ENCODE data around the gene TMEM63C.

The TMEM63C gene

DNA sequence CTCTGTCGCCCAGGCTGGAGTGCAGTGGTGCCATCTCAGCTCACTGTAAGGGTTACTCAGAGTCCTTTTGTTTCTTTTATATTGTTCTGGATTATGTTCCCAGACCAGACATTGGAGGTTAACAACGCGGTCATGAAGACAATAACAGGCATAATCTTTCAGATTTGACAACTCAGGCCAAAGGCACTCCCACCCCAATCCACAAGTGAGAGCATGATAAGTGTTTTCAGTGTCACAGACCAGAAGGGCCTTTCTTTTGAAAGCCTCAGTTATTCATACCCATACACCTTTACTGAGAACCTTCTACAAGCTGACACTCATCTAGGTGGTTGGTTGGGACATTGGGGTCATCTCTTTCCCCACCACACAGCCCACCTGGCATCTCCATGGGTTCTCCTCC lies 2.9 kb upstream of the TMEM63C start:
- no CpG with 5 or more reads among the region's 3 CpGs for WGBS (ENCODE audit: extremely low coverage, insufficient coverage, low lambda C conversion rate)
- H3K56ac ChIP-seq (ENCODE audit: low read length) = no peak overlapping the region
- H2BK120ac ChIP-seq (ENCODE audit: low read depth, low read length) = no peak overlapping the region

DNA sequence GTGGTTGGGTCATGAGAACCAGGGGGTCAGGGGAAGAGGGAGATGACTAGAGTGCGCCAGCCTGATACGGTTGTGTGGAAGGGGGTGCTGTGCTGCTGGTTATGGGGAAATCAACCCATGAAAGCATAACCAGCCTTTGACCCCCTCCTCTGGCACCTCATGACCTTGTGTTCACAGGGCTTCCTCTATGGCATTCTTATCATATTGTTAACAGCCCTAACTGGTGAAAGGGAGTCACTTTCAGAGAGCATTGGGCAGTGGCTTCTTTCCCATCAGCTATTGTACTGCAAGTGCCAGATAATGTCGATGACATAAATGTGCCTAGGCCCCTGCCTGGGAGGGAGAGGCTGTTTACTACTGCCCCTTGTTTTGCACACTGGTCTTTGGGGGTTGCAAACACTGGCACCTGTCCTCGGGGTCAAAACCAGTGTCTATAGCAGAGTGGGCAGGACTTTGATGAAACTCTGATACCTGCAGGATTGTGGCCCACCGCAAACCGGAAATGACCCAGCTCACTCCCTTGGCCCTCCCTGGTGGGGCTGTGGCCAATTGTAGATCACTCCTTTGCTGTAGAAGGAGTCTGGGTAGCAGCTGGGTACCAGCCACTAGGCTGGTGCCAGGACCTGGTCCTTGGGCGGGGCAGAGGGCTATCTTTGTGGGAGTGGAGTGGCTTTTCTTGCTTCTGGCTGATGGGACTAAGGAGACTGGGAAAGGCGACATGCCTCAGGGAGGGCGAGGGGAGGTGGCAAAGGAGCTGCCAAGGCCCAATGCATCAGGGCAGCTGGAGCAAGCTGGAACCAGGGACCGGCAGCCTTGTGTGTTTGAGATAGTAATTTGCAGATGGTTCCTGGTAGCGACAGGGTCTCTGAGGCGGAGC lies 634 bp upstream of the TMEM63C start:
- Histone ChIP-seq H3K27me3 (ENCODE audit: insufficient read depth, low read length, poor library complexity) (no peaks in the 10 kb centered on the region), H2AK5ac (ENCODE audit: low read length) (no peak overlapping the region), H3K79me2 (ENCODE audit: control insufficient read depth, insufficient read depth, low read length) (no peaks in the 10 kb centered on the region), H3K36me3 (ENCODE audit: control insufficient read depth, insufficient read depth, low read length) (no peaks in the 10 kb centered on the region), H3K18ac (ENCODE audit: low read length) (no peak overlapping the region), H3K56ac (ENCODE audit: low read length) (no peak overlapping the region), H2BK15ac (replicated peaks; ENCODE audit: low read depth) (no peak overlapping the region), H2BK5ac (ENCODE audit: low read length) (no peak overlapping the region), H3K9ac (ENCODE audit: low read length) (no peak overlapping the region), H3K27ac (ENCODE audit: low read depth, low read length) (no peak overlapping the region), H2BK120ac (ENCODE audit: low read depth, low read length) (no peak overlapping the region), H4K5ac (ENCODE audit: low read length) (no peak overlapping the region), H3K4me1 (ENCODE audit: control insufficient read depth, low read depth, low read length) (peaks cover 5% of the 10 kb centered on the region), H3K4me2 (ENCODE audit: low read length) (no peak overlapping the region), H3K79me1 (ENCODE audit: low read length) (no peaks in the 10 kb centered on the region), H3K4me3 (ENCODE audit: low read length) (no peak overlapping the region), H3K23ac (ENCODE audit: low read length) (no peak overlapping the region), H3K4ac (ENCODE audit: low read depth, low read length) (no peak overlapping the region), H4K8ac (ENCODE audit: low read depth, low read length) (no peak overlapping the region)
- WGBS (ENCODE audit: extremely low coverage, insufficient coverage, low lambda C conversion rate) = no CpG with 5 or more reads among the region's 12 CpGs
- DNase-seq = no peak

More for the DNA sequence above, 2.9 kb upstream of the TMEM63C start:
- no peak overlapping the region for H4K5ac ChIP-seq (ENCODE audit: low read length)
- H3K4ac ChIP-seq (ENCODE audit: low read depth, low read length) = no peak overlapping the region
- no peak overlapping the region for H2AK5ac ChIP-seq (ENCODE audit: low read length)
- H4K8ac ChIP-seq (ENCODE audit: low read depth, low read length) = no peak overlapping the region
- H3K23ac ChIP-seq (ENCODE audit: low read length) = no peak overlapping the region
- no peaks in the 10 kb centered on the region for H3K4me1 ChIP-seq (ENCODE audit: control insufficient read depth, low read depth, low read length)
- no peak overlapping the region for H2BK5ac ChIP-seq (ENCODE audit: low read length)
- no peaks in the 10 kb centered on the region for H3K36me3 ChIP-seq (ENCODE audit: control insufficient read depth, insufficient read depth, low read length)
- no peaks in the 10 kb centered on the region for H3K79me1 ChIP-seq (ENCODE audit: low read length)
- no peak overlapping the region for H3K18ac ChIP-seq (ENCODE audit: low read length)
- H2BK15ac ChIP-seq (replicated peaks; ENCODE audit: low read depth) = no peak overlapping the region
- H3K9ac ChIP-seq (ENCODE audit: low read length) = no peak overlapping the region
- no peaks in the 10 kb centered on the region for H3K27me3 ChIP-seq (ENCODE audit: insufficient read depth, low read length, poor library complexity)
- no peak overlapping the region for H3K27ac ChIP-seq (ENCODE audit: low read depth, low read length)
- H3K4me3 ChIP-seq (ENCODE audit: low read length) = no peak overlapping the region
- H3K4me2 ChIP-seq (ENCODE audit: low read length) = no peak overlapping the region
- no peaks in the 10 kb centered on the region for H3K79me2 ChIP-seq (ENCODE audit: control insufficient read depth, insufficient read depth, low read length)
- no peak for DNase-seq

DNA sequence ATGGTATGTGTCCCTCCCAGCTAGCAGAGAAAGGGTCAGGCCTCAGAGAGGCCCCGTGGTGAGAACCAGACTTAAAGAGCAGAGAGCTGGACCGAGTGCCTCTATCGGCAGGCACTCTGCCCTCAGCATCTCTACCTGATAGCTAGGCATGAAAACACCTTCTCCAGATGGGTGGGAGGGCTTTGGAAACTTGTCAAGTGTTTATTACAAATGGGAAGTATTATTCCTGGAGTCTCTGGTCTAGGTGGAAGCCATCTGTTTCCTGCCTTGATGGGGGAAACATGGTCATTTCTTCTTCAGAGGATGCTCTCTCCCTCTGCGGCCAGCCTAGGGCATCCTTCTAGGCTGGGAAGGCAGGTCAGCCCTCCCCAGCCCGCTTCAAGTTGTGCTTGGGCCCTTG lies 2.3 kb downstream of the TMEM63C start:
- Histone ChIP-seq H3K27ac (ENCODE audit: low read depth, low read length) (no peak overlapping the region), H3K4ac (ENCODE audit: low read depth, low read length) (no peak overlapping the region), H4K8ac (ENCODE audit: low read depth, low read length) (no peak overlapping the region)

DNA sequence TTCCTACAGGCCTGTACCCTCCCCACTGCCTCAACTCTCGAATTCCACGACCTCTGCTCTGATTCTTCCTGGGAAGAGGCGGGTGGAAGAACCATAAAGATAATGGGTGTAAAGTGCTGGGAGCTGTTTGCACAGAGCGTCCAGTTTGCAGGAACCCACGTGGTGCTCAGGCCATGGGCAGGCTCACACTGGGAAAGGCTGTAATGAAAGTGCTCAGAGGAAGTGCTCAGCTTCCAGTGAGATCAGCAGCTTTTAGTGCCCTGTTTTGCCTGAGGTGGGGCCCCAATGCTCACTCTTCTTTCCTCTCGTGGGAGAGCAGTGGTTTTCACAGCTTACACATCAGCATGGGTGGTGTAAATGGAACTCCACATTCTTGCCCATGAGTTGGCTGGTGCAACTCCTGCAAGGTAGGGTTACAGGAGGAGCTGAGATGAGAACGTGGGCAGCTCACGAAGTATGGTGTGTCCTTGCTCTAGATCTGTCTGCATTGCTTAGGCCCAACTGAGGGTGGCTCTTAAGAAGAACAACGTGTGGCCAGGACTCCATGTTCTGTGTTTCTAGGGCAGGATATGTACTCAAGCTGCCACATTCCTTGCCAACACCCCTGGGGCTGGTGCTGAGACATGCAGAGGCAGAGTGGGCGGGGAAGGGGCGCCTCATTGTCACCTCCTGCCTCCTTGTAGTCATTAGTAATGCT lies 2.9 kb downstream of the TMEM63C start:
- H3K79me2 ChIP-seq (ENCODE audit: control insufficient read depth, insufficient read depth, low read length) = no peaks in the 10 kb centered on the region
- no peak overlapping the region for H3K4me2 ChIP-seq (ENCODE audit: low read length)
- no peak overlapping the region for H3K9ac ChIP-seq (ENCODE audit: low read length)
- DNase-seq = no peak
- no peaks in the 10 kb centered on the region for H3K27me3 ChIP-seq (ENCODE audit: insufficient read depth, low read length, poor library complexity)
- no peak overlapping the region for H4K5ac ChIP-seq (ENCODE audit: low read length)
- no peak overlapping the region for H2AK5ac ChIP-seq (ENCODE audit: low read length)
- no peak overlapping the region for H3K27ac ChIP-seq (ENCODE audit: low read depth, low read length)
- H3K79me1 ChIP-seq (ENCODE audit: low read length) = no peaks in the 10 kb centered on the region
- H3K4me1 ChIP-seq (ENCODE audit: control insufficient read depth, low read depth, low read length) = peaks cover 5% of the 10 kb centered on the region
- H2BK5ac ChIP-seq (ENCODE audit: low read length) = no peak overlapping the region
- H3K4ac ChIP-seq (ENCODE audit: low read depth, low read length) = no peak overlapping the region
- H4K8ac ChIP-seq (ENCODE audit: low read depth, low read length) = no peak overlapping the region
- H3K36me3 ChIP-seq (ENCODE audit: control insufficient read depth, insufficient read depth, low read length) = no peaks in the 10 kb centered on the region
- H3K23ac ChIP-seq (ENCODE audit: low read length) = no peak overlapping the region
- H2BK15ac ChIP-seq (replicated peaks; ENCODE audit: low read depth) = no peak overlapping the region
- no peak overlapping the region for H3K56ac ChIP-seq (ENCODE audit: low read length)
- H3K4me3 ChIP-seq (ENCODE audit: low read length) = no peak overlapping the region
- no CpG with 5 or more reads among the region's 11 CpGs for WGBS (ENCODE audit: extremely low coverage, insufficient coverage, low lambda C conversion rate)
- no peak overlapping the region for H3K18ac ChIP-seq (ENCODE audit: low read length)
- no peak overlapping the region for H2BK120ac ChIP-seq (ENCODE audit: low read depth, low read length)

More for the DNA sequence above, 2.3 kb downstream of the TMEM63C start:
- Histone ChIP-seq H3K9ac (ENCODE audit: low read length) (no peak overlapping the region), H3K4me2 (ENCODE audit: low read length) (no peak overlapping the region), H2AK5ac (ENCODE audit: low read length) (no peak overlapping the region), H2BK15ac (replicated peaks; ENCODE audit: low read depth) (no peak overlapping the region), H2BK120ac (ENCODE audit: low read depth, low read length) (no peak overlapping the region), H3K79me1 (ENCODE audit: low read length) (no peaks in the 10 kb centered on the region), H3K18ac (ENCODE audit: low read length) (no peak overlapping the region), H3K27me3 (ENCODE audit: insufficient read depth, low read length, poor library complexity) (no peaks in the 10 kb centered on the region), H3K79me2 (ENCODE audit: control insufficient read depth, insufficient read depth, low read length) (no peaks in the 10 kb centered on the region), H3K4me3 (ENCODE audit: low read length) (no peak overlapping the region), H3K23ac (ENCODE audit: low read length) (no peak overlapping the region), H2BK5ac (ENCODE audit: low read length) (no peak overlapping the region), H4K5ac (ENCODE audit: low read length) (no peak overlapping the region), H3K36me3 (ENCODE audit: control insufficient read depth, insufficient read depth, low read length) (no peaks in the 10 kb centered on the region), H3K56ac (ENCODE audit: low read length) (no peak overlapping the region), H3K4me1 (ENCODE audit: control insufficient read depth, low read depth, low read length) (peaks cover 5% of the 10 kb centered on the region)
- DNase-seq = no peak
- WGBS (ENCODE audit: extremely low coverage, insufficient coverage, low lambda C conversion rate) = no CpG with 5 or more reads among the region's 5 CpGs

DNA sequence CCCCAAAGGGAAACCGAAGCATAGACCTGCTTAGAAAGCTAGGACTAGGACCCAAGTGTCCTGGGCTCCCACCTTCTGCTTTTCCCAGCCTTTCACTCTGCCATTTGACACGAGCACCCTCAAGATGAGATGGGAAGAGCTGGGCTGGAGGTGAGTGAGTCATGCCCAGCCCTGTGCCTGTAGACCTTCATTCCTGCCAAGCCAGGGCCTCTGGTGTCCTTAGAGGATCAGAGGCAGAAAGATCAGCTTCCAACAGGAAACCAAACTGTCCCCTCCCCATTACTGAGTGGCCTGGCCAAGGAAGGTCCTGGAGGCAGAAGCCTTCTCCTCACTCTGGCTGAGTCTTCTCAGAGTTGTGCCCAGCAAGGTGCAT lies 3.5 kb downstream of the TMEM63C start:
- H2BK120ac ChIP-seq (ENCODE audit: low read depth, low read length) = no peak overlapping the region

More for the DNA sequence above, 3.5 kb downstream of the TMEM63C start:
- no CpG with 5 or more reads among the region's 2 CpGs for WGBS (ENCODE audit: extremely low coverage, insufficient coverage, low lambda C conversion rate)
- Histone ChIP-seq H2AK5ac (ENCODE audit: low read length) (no peak overlapping the region), H4K8ac (ENCODE audit: low read depth, low read length) (no peak overlapping the region), H3K4me2 (ENCODE audit: low read length) (no peak overlapping the region), H3K4ac (ENCODE audit: low read depth, low read length) (no peak overlapping the region), H3K9ac (ENCODE audit: low read length) (no peak overlapping the region), H3K27me3 (ENCODE audit: insufficient read depth, low read length, poor library complexity) (no peaks in the 10 kb centered on the region), H2BK5ac (ENCODE audit: low read length) (no peak overlapping the region), H2BK15ac (replicated peaks; ENCODE audit: low read depth) (no peak overlapping the region), H4K5ac (ENCODE audit: low read length) (no peak overlapping the region), H3K56ac (ENCODE audit: low read length) (no peak overlapping the region), H3K4me3 (ENCODE audit: low read length) (no peak overlapping the region), H3K79me2 (ENCODE audit: control insufficient read depth, insufficient read depth, low read length) (no peaks in the 10 kb centered on the region), H3K36me3 (ENCODE audit: control insufficient read depth, insufficient read depth, low read length) (no peaks in the 10 kb centered on the region), H3K23ac (ENCODE audit: low read length) (no peak overlapping the region), H3K27ac (ENCODE audit: low read depth, low read length) (no peak overlapping the region), H3K4me1 (ENCODE audit: control insufficient read depth, low read depth, low read length) (peaks cover 5% of the 10 kb centered on the region), H3K79me1 (ENCODE audit: low read length) (no peaks in the 10 kb centered on the region), H3K18ac (ENCODE audit: low read length) (no peak overlapping the region)
- DNase-seq = no peak
